PFSK-1 (cell line): ENCODE results near the gene VAV3.

Experiments
- FOXP2 ChIP-seq: optimal IDR thresholded peaks from 2 replicates; pipeline ENCODE3; 2011; ENCODE audit warnings: borderline replicate concordance, control low read depth, inconsistent platforms; ENCODE audit not compliant: insufficient read depth; ENCODE audit errors: extremely low read length, extremely low read depth
- POLR2AphosphoS5 ChIP-seq: IDR thresholded peaks from 2 replicates; pipeline ENCODE4 v1.6.1; 2012; ENCODE audit warnings: low read depth, mild to moderate bottlenecking, control low read depth, low read length, moderate library complexity
- SIN3A ChIP-seq: IDR thresholded peaks from 2 replicates; pipeline ENCODE4 v1.6.1; 2012; ENCODE audit warnings: mild to moderate bottlenecking, low read length, moderate library complexity, borderline replicate concordance; ENCODE audit not compliant: insufficient read depth
- TAF1 ChIP-seq: IDR thresholded peaks from 2 replicates; pipeline ENCODE4 v1.6.1; 2012; ENCODE audit warnings: low read length, control low read depth, borderline replicate concordance; ENCODE audit not compliant: insufficient read depth
- TF ChIP-seq, protein P1 (sequence below), 2 experiments: IDR thresholded peaks; 2 replicates each; pipeline versions ENCODE4 v1.6.1 to v1.8.0; 2011 to 2012; ENCODE audit warnings: low read depth in 2 of 2, low read length in 2 of 2, control low read depth in 1 of 2, inconsistent platforms in 1 of 2, mild to moderate bottlenecking in 1 of 2, moderate library complexity in 1 of 2; ENCODE audit not compliant: insufficient read depth in 1 of 2

GRCh38 chr1:107698161-107698560, 266.8 kb downstream of the VAV3 start:
- TF ChIP-seq POLR2AphosphoS5 (no peak), SIN3A (no peak), FOXP2 (no peak), TAF1 (no peak)
- TF ChIP-seq, protein P1, sequence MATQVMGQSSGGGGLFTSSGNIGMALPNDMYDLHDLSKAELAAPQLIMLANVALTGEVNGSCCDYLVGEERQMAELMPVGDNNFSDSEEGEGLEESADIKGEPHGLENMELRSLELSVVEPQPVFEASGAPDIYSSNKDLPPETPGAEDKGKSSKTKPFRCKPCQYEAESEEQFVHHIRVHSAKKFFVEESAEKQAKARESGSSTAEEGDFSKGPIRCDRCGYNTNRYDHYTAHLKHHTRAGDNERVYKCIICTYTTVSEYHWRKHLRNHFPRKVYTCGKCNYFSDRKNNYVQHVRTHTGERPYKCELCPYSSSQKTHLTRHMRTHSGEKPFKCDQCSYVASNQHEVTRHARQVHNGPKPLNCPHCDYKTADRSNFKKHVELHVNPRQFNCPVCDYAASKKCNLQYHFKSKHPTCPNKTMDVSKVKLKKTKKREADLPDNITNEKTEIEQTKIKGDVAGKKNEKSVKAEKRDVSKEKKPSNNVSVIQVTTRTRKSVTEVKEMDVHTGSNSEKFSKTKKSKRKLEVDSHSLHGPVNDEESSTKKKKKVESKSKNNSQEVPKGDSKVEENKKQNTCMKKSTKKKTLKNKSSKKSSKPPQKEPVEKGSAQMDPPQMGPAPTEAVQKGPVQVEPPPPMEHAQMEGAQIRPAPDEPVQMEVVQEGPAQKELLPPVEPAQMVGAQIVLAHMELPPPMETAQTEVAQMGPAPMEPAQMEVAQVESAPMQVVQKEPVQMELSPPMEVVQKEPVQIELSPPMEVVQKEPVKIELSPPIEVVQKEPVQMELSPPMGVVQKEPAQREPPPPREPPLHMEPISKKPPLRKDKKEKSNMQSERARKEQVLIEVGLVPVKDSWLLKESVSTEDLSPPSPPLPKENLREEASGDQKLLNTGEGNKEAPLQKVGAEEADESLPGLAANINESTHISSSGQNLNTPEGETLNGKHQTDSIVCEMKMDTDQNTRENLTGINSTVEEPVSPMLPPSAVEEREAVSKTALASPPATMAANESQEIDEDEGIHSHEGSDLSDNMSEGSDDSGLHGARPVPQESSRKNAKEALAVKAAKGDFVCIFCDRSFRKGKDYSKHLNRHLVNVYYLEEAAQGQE (IDR thresholded peaks at IDR 0.05; ENCODE audit: insufficient read depth in 1 of 2, low read depth in 2 of 2, low read length in 2 of 2) = no peak
